A549 treated with GW870086 at 1 μM for 4 hours (cell line): ENCODE data around the gene MEIG1. TPM values are rescaled to one million over a fixed set of nuclear protein-coding genes. Genes with fewer than 3 reads are reported as not detected.

Source experiments
- total RNA-seq: library from RNA; stranded (reverse); fragments of 200-300 nt; extraction: Qiagen RNA extraction; gene quantifications from 5 replicates; pipeline ENCODE4 v1.2.3, GENCODE V29; 2022; ENCODE audit warnings: low read depth

Gene MEIG1, protein sequence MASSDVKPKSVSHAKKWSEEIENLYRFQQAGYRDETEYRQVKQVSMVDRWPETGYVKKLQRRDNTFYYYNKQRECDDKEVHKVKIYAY
- 0.55 to 1.0 TPM (median 0.77 TPM) in 5 replicates for total RNA-seq

DNA sequence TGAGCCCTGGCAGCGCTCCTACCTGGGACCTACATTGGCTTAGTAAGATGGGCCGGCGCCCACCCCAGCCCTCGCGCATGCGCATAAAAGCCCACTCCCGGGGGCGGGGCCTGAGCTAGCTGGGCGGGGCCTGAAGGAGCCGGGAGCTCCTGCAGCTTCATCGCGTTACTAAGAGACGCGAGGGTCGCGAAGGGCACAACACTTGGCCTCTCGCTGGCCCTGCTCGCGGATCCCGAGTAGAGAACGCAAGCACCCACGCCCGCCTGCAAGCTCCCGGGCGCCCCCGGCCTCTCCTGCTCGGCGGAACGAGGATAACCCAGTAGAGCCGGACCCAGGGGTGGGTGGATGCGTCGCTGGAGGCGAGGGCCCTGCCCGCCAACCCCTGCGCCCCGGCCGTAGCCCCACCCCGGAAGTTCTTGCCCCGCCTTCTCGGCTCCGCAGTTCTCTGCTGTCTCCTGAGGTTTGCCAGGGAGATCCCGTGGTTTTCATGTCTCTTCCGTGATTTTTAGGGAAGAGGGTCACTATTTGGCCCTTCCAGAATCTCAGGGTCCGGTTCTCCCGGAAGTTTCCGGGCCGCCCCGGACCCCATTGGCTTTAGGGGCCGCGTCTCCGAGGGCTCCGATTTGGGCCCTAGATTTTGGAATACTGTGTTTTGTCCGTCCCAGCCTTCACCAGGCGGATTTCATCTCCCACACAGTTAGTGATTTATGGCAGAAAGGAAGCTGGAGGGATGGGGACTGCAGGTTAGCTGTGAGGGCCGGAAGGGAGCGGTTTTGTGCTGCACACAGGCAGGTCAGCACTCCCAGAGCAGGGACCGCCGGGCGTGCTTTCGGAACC, at the start of gene MEIG1:
TSS of gene MEIG1 (plus strand) at position 168 of the 837 bp plus-strand sequence. CDS start 7,081 bp downstream, outside the sequence.

DNA sequence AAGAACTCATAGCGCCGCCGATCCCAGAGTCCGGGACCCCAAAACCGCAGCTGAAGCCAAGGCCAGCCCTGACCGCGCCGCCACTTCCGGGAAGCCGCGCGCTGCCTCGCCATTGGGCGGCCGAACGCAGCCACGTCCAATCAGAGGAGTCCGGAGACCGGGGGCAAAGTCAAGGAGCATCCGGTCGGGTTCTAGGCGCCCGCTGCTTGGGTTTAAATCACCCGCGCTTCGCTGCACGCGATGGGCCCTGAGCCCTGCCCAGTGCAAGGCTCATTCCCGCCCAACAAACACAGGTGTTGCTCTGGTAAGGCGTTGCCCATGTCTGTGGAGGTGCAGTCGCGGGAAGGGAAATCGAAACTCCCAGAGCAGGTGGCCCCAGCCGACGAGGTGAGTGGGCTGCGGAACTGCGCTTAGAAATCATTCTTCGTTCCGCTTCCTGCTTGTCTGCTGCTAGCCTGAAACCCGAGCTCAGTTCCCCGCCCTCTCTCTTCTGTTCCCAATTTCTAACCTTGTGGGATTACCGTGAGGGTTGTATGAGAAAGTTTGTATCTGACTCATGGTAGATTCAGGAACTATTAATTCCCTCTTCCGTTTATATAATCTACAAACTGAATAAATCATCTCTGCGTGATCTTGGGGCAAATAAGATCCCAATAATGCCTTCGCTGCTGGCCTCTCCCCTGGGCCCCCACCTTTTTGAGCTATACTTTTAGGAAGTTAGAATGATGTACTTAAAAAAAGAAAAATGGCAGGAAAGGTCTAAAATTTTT, 5.0 kb upstream of the MEIG1 start, which contains the start of gene DCLRE1C:
TSS of gene DCLRE1C (minus strand) at position 96 of the 770 bp plus-strand sequence. CDS start at position 10, 86 bp downstream.

Other genes starting within 250 kb of the MEIG1 start
- gene FAM107B, start 184.5 kb upstream of the MEIG1 start, total RNA-seq: 99.4 to 139 TPM (median 132 TPM) in 5 replicates
- 0.95 to 1.6 TPM (median 1.3 TPM) in 5 replicates for gene CDNF, start 121.4 kb upstream of the MEIG1 start, total RNA-seq
- gene HSPA14, start 121.1 kb upstream of the MEIG1 start, total RNA-seq: 43.8 to 46.0 TPM (median 45.1 TPM) in 5 replicates
- 11.5 to 13.5 TPM (median 12.8 TPM) in 5 replicates for gene MSANTD7, start 121.1 kb upstream of the MEIG1 start, total RNA-seq
- 18.9 to 23.0 TPM (median 20.8 TPM) in 5 replicates for gene SUV39H2, start 80.5 kb upstream of the MEIG1 start, total RNA-seq
- 3.9 to 6.6 TPM (median 5.7 TPM) in 5 replicates for gene DCLRE1C, start 5.3 kb upstream of the MEIG1 start, total RNA-seq
- 0.39 to 0.59 TPM (median 0.43 TPM) in 5 replicates for gene OLAH, start 84.6 kb downstream of the MEIG1 start, total RNA-seq
- 0.85 to 1.3 TPM (median 1.1 TPM) in 5 replicates for gene ACBD7, start 129.4 kb downstream of the MEIG1 start, total RNA-seq
- 33.1 to 41.4 TPM (median 38.0 TPM) in 5 replicates for gene RPP38, start 138.0 kb downstream of the MEIG1 start, total RNA-seq
- 18.7 to 24.2 TPM (median 21.5 TPM) in 5 replicates for gene NMT2, start 209.3 kb downstream of the MEIG1 start, total RNA-seq